T-helper 2 cell (primary cell): ENCODE results near the gene NACC1.
"Not testable (repeated sequence)": the region's sequence is repeated elsewhere in the genome, so short reads cannot be mapped to it uniquely, and the experiment has no call there.

Experiments
- DNase-seq, 5 experiments: peaks; one replicate each; pipeline versions ENCODE4 v3.0.0 to v3.0.0-alpha.2; 2012 to 2022

NACC1 gene

GRCh38 chr19:13165162-13165997 lies 47.3 kb downstream of the NACC1 start:
- DNase-seq = no peak

GRCh38 chr19:13166151-13166550 lies 48.1 kb downstream of the NACC1 start:
- not testable (repeated sequence) for DNase-seq

- no peak for DNase-seq
These were observed 51.7 kb downstream of the NACC1 start for GRCh38 chr19:13169769-13170168.

GRCh38 chr19:13171146-13171545 lies 53.1 kb downstream of the NACC1 start:
- no peak for DNase-seq

GRCh38 chr19:13172346-13173138 lies 54.5 kb downstream of the NACC1 start:
- DNase-seq = peak in 4 of 5 experiments; percentile 58 to 67 (median 64)

GRCh38 chr19:13173139-13173737 lies 55.2 kb downstream of the NACC1 start:
- DNase-seq = no peak

- no peak for DNase-seq
These were observed 58.3 kb downstream of the NACC1 start for GRCh38 chr19:13176345-13176744.

- not testable (repeated sequence) for DNase-seq
These were observed 59.5 kb downstream of the NACC1 start for GRCh38 chr19:13177584-13177983.

- DNase-seq = not testable (repeated sequence)
These were observed 60.2 kb downstream of the NACC1 start for GRCh38 chr19:13178291-13178690.

GRCh38 chr19:13181747-13182388 lies 63.8 kb downstream of the NACC1 start:
- peak in 1 of 5 experiments; percentile 65 for DNase-seq

GRCh38 chr19:13184926-13185325 lies 66.9 kb downstream of the NACC1 start:
- not testable (repeated sequence) for DNase-seq

GRCh38 chr19:13185763-13186657 lies 67.9 kb downstream of the NACC1 start:
- DNase-seq = not testable (repeated sequence)

- not testable (repeated sequence) for DNase-seq
These were observed 68.6 kb downstream of the NACC1 start for GRCh38 chr19:13186688-13187087.

- no peak for DNase-seq
These were observed 69.4 kb downstream of the NACC1 start for GRCh38 chr19:13187419-13187818.

GRCh38 chr19:13189600-13189999 lies 71.5 kb downstream of the NACC1 start:
- DNase-seq = no peak
